A673 (cell line): ENCODE data around the gene TMED6. TPM values are rescaled to one million over a fixed set of nuclear protein-coding genes. Genes with fewer than 3 reads are reported as not detected.

Source experiments
- BruUV-seq: library from RNA; stranded (reverse); fragments of 400-500 nt; replicated peaks from 2 replicates; lab custom pipeline; 2021; lab: Mats Ljungman, UMichigan
- CTCF ChIA-PET: fragments of 300-600 bp; sonication (Branson Sonifier 250); formaldehyde crosslinking; loops from one replicate; lab custom pipeline; 2022; ENCODE audit warnings: antibody characterized with exemption; lab: Charles Lee
- POLR2A ChIA-PET: fragments of 300-600 bp; sonication (Branson Sonifier 250); formaldehyde crosslinking; loops from one replicate; lab custom pipeline; 2022; ENCODE audit warnings: antibody characterized with exemption; ENCODE audit not compliant: low non-redundant PET; lab: Charles Lee
- DNase-seq: peaks from one replicate; pipeline ENCODE4 v3.0.0-alpha.2; 2015; ENCODE audit warnings: low spot score
- H3K27ac ChIP-seq: fragments of 200-600 bp; sonication (generic); 2 replicates; pipeline ENCODE4 v1.5.1; 2016; ENCODE audit warnings: mixed run types, low read depth, mild to moderate bottlenecking, mixed read lengths, antibody characterized with exemption, low read length; ENCODE audit not compliant: poor library complexity, severe bottlenecking
- H3K27me3 ChIP-seq: fragments of 200-600 bp; sonication (generic); replicated peaks from 2 replicates; pipeline ENCODE4 v1.6.1; 2017; ENCODE audit warnings: mixed run types, low read depth, mild to moderate bottlenecking, mixed read lengths, antibody characterized with exemption, low read length; ENCODE audit not compliant: insufficient read depth, poor library complexity
- H3K36me3 ChIP-seq: fragments of 200-600 bp; sonication (generic); 2 replicates; pipeline ENCODE4 v1.6.1; 2016; ENCODE audit warnings: mixed run types, mild to moderate bottlenecking, mixed read lengths, antibody characterized with exemption, low read length; ENCODE audit not compliant: insufficient read depth, poor library complexity, severe bottlenecking
- H3K4me1 ChIP-seq: fragments of 200-600 bp; sonication (generic); 2 replicates; pipeline ENCODE4 v1.6.1; 2017; ENCODE audit warnings: mixed run types, mild to moderate bottlenecking, mixed read lengths, antibody characterized with exemption, low read length; ENCODE audit not compliant: insufficient read depth, poor library complexity, severe bottlenecking
- H3K4me3 ChIP-seq: fragments of 200-600 bp; sonication (generic); 2 replicates; pipeline ENCODE4 v1.5.1; 2016; ENCODE audit warnings: low read depth, mixed run types, mild to moderate bottlenecking, mixed read lengths, low read length; ENCODE audit not compliant: poor library complexity, severe bottlenecking
- H3K9me3 ChIP-seq: fragments of 200-600 bp; sonication (generic); 2 replicates; pipeline ENCODE4 v1.6.1; 2016; ENCODE audit warnings: mixed run types, low read depth, mild to moderate bottlenecking, mixed read lengths, antibody characterized with exemption, low read length; ENCODE audit not compliant: poor library complexity, severe bottlenecking
- EZH2 ChIP-seq: fragments of 200-600 bp; sonication (generic); IDR thresholded peaks from 2 replicates; pipeline ENCODE4 v1.6.1; 2017; ENCODE audit warnings: borderline replicate concordance, low read depth, mild to moderate bottlenecking, mixed read lengths, antibody characterized with exemption, low read length; ENCODE audit not compliant: poor library complexity, severe bottlenecking
- intact Hi-C: fragments of 100-400 bp; cut with micrococcal nuclease; formaldehyde crosslinking; loops from one replicate; pipeline ENCODE4 v1.10.0; 2022; ENCODE audit not compliant: unreplicated experiment
- total RNA-seq: library from RNA; stranded (reverse); gene quantifications from 2 replicates; pipeline ENCODE4 v1.2.3, GENCODE V29; 2021
- TF ChIP-seq, protein P1 (sequence below): fragments of 300-800, 200-600 bp; sonication (generic); conservative IDR thresholded peaks from 2 replicates; pipeline ENCODE4 v1.5.1; 2017; ENCODE audit warnings: low read depth, mild to moderate bottlenecking, antibody characterized with exemption, low read length, moderate library complexity, mixed read lengths

Gene TMED6
- total RNA-seq, 1 experiment from 2014 or later: 1.8 TPM

DNA sequence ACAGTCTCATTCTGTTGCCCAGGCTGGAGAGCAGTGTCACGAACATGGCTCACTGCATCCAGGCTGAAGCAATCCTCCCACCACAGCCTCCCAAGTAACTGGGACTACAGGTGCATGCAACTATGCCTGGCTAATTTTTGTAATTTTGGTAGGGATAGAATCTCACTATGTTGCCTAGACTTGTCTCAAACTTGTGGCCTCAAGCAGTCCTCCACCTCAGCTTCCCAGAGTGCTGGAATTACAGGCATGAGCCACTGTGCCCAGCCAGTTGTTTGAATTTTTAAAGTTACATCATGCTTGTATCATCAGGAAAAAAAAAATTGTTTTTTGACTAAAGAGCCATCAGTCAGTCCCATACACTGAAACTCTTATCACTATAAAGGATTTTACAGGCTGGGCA, 57.5 kb downstream of the TMED6 start:
- Histone ChIP-seq H3K9me3 (no peaks in the 10 kb centered on the region), H3K36me3 (no peaks in the 10 kb centered on the region), H3K27me3 (no peaks in the 10 kb centered on the region), H3K4me1 (no peaks in the 10 kb centered on the region), H3K27ac (no peak overlapping the region), H3K4me3 (no peak overlapping the region)
- ChIA-PET CTCF (no interaction called here), POLR2A (no interaction called here)
- TF ChIP-seq, protein P1, sequence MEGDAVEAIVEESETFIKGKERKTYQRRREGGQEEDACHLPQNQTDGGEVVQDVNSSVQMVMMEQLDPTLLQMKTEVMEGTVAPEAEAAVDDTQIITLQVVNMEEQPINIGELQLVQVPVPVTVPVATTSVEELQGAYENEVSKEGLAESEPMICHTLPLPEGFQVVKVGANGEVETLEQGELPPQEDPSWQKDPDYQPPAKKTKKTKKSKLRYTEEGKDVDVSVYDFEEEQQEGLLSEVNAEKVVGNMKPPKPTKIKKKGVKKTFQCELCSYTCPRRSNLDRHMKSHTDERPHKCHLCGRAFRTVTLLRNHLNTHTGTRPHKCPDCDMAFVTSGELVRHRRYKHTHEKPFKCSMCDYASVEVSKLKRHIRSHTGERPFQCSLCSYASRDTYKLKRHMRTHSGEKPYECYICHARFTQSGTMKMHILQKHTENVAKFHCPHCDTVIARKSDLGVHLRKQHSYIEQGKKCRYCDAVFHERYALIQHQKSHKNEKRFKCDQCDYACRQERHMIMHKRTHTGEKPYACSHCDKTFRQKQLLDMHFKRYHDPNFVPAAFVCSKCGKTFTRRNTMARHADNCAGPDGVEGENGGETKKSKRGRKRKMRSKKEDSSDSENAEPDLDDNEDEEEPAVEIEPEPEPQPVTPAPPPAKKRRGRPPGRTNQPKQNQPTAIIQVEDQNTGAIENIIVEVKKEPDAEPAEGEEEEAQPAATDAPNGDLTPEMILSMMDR: no peak
- no peak for TF ChIP-seq EZH2
- no TSS peak for BruUV-seq
- no peak for DNase-seq
- intact Hi-C loops: no loop called here

DNA sequence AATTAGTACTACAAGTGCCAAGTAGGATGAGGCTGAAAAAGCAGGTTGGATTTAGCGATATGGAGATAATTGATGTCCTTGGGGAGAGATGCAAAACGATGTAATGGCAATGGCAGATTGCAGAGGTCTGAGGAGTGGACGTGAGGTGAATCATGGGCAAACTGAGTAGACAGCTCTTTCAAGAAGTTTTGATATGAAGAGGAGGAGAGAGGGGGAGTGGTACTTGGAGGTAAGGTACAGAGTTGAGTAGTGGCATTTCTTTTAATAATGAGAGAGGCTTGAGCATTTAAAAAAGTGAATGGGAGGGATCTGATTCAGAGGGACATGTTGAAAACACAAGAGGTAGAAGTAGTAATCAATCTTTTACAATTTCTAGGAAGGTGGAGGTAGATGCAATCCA, 58.2 kb downstream of the TMED6 start:
- ChIA-PET CTCF (no interaction called here), POLR2A (no interaction called here)
- BruUV-seq: no TSS peak
- Histone ChIP-seq H3K9me3 (no peaks in the 10 kb centered on the region), H3K36me3 (no peaks in the 10 kb centered on the region), H3K27me3 (no peaks in the 10 kb centered on the region), H3K4me3 (no peak overlapping the region), H3K4me1 (no peaks in the 10 kb centered on the region), H3K27ac (peak overlapping the region; percentile 32)
- TF ChIP-seq, protein P1: no peak
- TF ChIP-seq EZH2: no peak
- no peak for DNase-seq
- intact Hi-C loops: no loop called here

Other genes with a start within 250 kb of the TMED6 start
- 0.49 and 0.72 TPM in 2 replicates for gene HAS3, start 246.1 kb downstream of the TMED6 start, total RNA-seq
- 113 and 121 TPM in 2 replicates for gene CHTF8, start 219.2 kb downstream of the TMED6 start, total RNA-seq
- 119 and 146 TPM in 2 replicates for gene UTP4, start 219.1 kb downstream of the TMED6 start, total RNA-seq
- 49.3 and 49.4 TPM in 2 replicates for gene SNTB2, start 164.6 kb downstream of the TMED6 start, total RNA-seq
- gene VPS4A, start 40.4 kb downstream of the TMED6 start, total RNA-seq: 48.7 and 50.4 TPM in 2 replicates
- gene PDF, start 21.2 kb downstream of the TMED6 start, total RNA-seq: 24.8 and 32.4 TPM in 2 replicates
- 47.6 and 52.4 TPM in 2 replicates for gene COG8, start 12.2 kb downstream of the TMED6 start, total RNA-seq
- 55.1 and 66.4 TPM in 2 replicates for gene NIP7, start 12.0 kb downstream of the TMED6 start, total RNA-seq
- 42.8 and 46.1 TPM in 2 replicates for gene TERF2, start 34.2 kb upstream of the TMED6 start, total RNA-seq
- 223 and 242 TPM in 2 replicates for gene CYB5B, start 72.8 kb upstream of the TMED6 start, total RNA-seq
- gene NFAT5, start 214.2 kb upstream of the TMED6 start, total RNA-seq: 32.0 and 34.8 TPM in 2 replicates